Loucy (cell line): ENCODE measurements around the gene DMXL1.

Experiments
- CTCF ChIP-seq: fragments of 200-600 bp; sonication (generic); conservative IDR thresholded peaks from 2 replicates; pipeline ENCODE4 v1.5.1; 2014; ENCODE audit warnings: mild to moderate bottlenecking, antibody characterized with exemption, low read length
- EZH2phosphoT487 ChIP-seq: fragments of 200-600 bp; IDR thresholded peaks from 2 replicates; pipeline ENCODE4 v1.6.1; 2018; ENCODE audit warnings: antibody characterized with exemption, mild to moderate bottlenecking, moderate library complexity, borderline replicate concordance

DNA sequence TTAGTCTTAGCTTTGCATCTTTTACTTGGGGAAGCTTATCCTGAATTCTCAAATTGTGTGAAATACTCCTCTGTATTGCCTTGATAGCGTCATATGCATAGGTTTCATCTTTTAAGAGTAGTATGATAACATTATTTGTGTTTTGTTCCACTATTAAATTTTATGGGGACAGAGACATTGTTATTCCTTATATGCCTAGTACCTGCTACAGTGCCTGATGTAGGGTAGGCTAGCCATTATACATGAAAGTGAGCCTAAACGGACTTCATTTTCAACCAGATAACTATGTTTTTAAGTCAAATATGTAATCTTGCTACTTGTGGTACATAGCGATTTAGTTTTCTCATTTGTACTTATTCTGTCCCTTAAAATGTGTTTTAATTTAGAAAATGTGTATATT is 105.9 kb downstream of the DMXL1 start:
- TF ChIP-seq CTCF (no peak), EZH2phosphoT487 (no peak)
